Lung (tissue), 12 donors: Measurements from ENCODE around the gene CYP1A1. TPM values are rescaled to one million over a fixed set of nuclear protein-coding genes. Genes with fewer than 3 reads are reported as not detected.

Experiments used
- ATAC-seq: fragments of 200-7000 bp; cut with Tn5 transposase; one replicate; pipeline ENCODE4 v1.9.1; 2020; ENCODE audit warnings: moderate number of reproducible peaks; ENCODE audit not compliant: insufficient read depth, low FRiP score
- DNase-seq, 3 donors: peaks; one replicate each; pipeline ENCODE4 v3.0.0-alpha.2; 2013 to 2017
- H3K27ac ChIP-seq, 2 donors: one replicate each; pipeline ENCODE4 v1.5.1; 2013; ENCODE audit warnings: mild to moderate bottlenecking in 2 of 2, moderate library complexity in 2 of 2, control low read depth in 1 of 2, inconsistent platforms in 1 of 2, low read depth in 1 of 2, low read length in 1 of 2
- H3K27me3 ChIP-seq, 3 donors: one replicate each; pipeline ENCODE4 v1.5.1; 2013; ENCODE audit warnings: low read length in 2 of 3; ENCODE audit not compliant: control insufficient read depth in 3 of 3, insufficient read depth in 3 of 3
- H3K36me3 ChIP-seq, 4 donors: one replicate each; pipeline ENCODE4 v1.5.1; 2013; ENCODE audit warnings: low read length in 4 of 4, mild to moderate bottlenecking in 1 of 4, moderate library complexity in 1 of 4; ENCODE audit not compliant: control insufficient read depth in 4 of 4, insufficient read depth in 4 of 4
- H3K4me1 ChIP-seq, 5 donors: one replicate each; pipeline ENCODE4 v1.5.1; 2013; ENCODE audit warnings: low read length in 5 of 5, mild to moderate bottlenecking in 2 of 5, moderate library complexity in 1 of 5; ENCODE audit not compliant: control insufficient read depth in 5 of 5, insufficient read depth in 5 of 5
- H3K4me3 ChIP-seq: one replicate; pipeline ENCODE4 v1.5.1; 2013; ENCODE audit warnings: mild to moderate bottlenecking, control low read depth, moderate library complexity
- H3K9ac ChIP-seq, 2 donors: one replicate each; pipeline ENCODE4 v1.5.1; 2013; ENCODE audit warnings: low read length in 2 of 2, control low read depth in 1 of 2; ENCODE audit not compliant: insufficient read depth in 1 of 2
- H3K9me3 ChIP-seq, 4 donors: one replicate each; pipeline ENCODE4 v1.5.1; 2013; ENCODE audit warnings: low read length in 3 of 4, mild to moderate bottlenecking in 1 of 4, moderate library complexity in 1 of 4; ENCODE audit not compliant: control insufficient read depth in 4 of 4, insufficient read depth in 3 of 4
- CTCF ChIP-seq: IDR thresholded peaks from 2 replicates; pipeline ENCODE4 v1.5.1; 2012; ENCODE audit warnings: mild to moderate bottlenecking; ENCODE audit errors: control extremely low read depth, extremely low read depth
- WGBS, 2 donors: extraction: QIAGEN DNeasy Blood & Tissue Kit; methylation state at CpG; one replicate each; pipeline ENCODE4 v1.1.7; 2013; 5-methylcytosine and 5-hydroxymethylcytosine counted together
- polyA plus RNA-seq, 2 donors: library from polyadenylated mRNA; stranded (reverse); fragments of 200-250 nt; gene quantifications; one replicate each; pipeline ENCODE4 v1.2.1, GENCODE V29; 2013
- total RNA-seq, 2 donors: library from RNA; depleted of rRNA in 1 of 2; stranded (reverse); fragments of >200 nt in 1 of 2; gene quantifications; one replicate each; pipeline ENCODE4 v1.2.1, GENCODE V29; 2014 to 2021
- donor health status: control.
- donor health status: control.
- donor health status: Bipolar disorder and iron deficiency.
- donor health status: healthy.
- donor health status: DM: yes; HTN: yes; CAD: no.

CYP1A1 gene
- total and polyA plus RNA-seq, 4 donors, result 0.31 to 15.0 (median 0.73) TPM

- no peak overlapping the region for H3K9ac ChIP-seq
- peaks cover 0 to 3% (median 0%) of the 10 kb centered on the region in 4 donors for H3K36me3 ChIP-seq
- peak overlapping the region in 1 of 2 donors; percentile 43 for H3K27ac ChIP-seq
- no peak for ATAC-seq
- peaks cover 0 to 4% (median 0%) of the 10 kb centered on the region in 4 donors for H3K9me3 ChIP-seq
- H3K4me1 ChIP-seq, result peaks cover 0 to 32% (median 0%) of the 10 kb centered on the region in 5 donors
- peak overlapping the region; percentile 5 for H3K4me3 ChIP-seq
- no peak for DNase-seq
- peaks cover 0 to 31% (median 24%) of the 10 kb centered on the region in 3 donors for H3K27me3 ChIP-seq
- no peak for TF ChIP-seq CTCF
These were observed 631 bp downstream of the CYP1A1 start for GRCh38 chr15:74724570-74725224.

GRCh38 chr15:74723754-74724334 is 1.5 kb downstream of the CYP1A1 start:
- H3K27ac ChIP-seq, result no peak overlapping the region
- H3K27me3 ChIP-seq, result peaks cover 0 to 31% (median 24%) of the 10 kb centered on the region in 3 donors
- ATAC-seq (peak; percentile 35), DNase-seq (peak in 2 of 3 donors; percentile 65 to 78)
- H3K4me3 ChIP-seq, result no peak overlapping the region
- H3K36me3 ChIP-seq, result peaks cover 0 to 3% (median 0%) of the 10 kb centered on the region in 4 donors
- WGBS, 2 donors, result 69 to 97% methylated on average over 1 of the region's 1 CpG
- TF ChIP-seq CTCF, result no peak
- no peak overlapping the region for H3K9ac ChIP-seq
- peaks cover 0 to 4% (median 0%) of the 10 kb centered on the region in 4 donors for H3K9me3 ChIP-seq
- peaks cover 0 to 32% (median 0%) of the 10 kb centered on the region in 5 donors for H3K4me1 ChIP-seq

GRCh38 chr15:74723187-74723586 is 2.1 kb downstream of the CYP1A1 start:
- WGBS, 2 donors, result 55 to 69% methylated on average over 1 of the region's 1 CpG
- Histone ChIP-seq H3K27ac (peak overlapping the region in 1 of 2 donors; percentile 21), H3K36me3 (peaks cover 0 to 3% (median 0%) of the 10 kb centered on the region in 4 donors), H3K4me3 (no peak overlapping the region), H3K4me1 (peaks cover 0 to 32% (median 0%) of the 10 kb centered on the region in 5 donors), H3K9ac (no peak overlapping the region), H3K27me3 (peaks cover 0 to 31% (median 24%) of the 10 kb centered on the region in 3 donors), H3K9me3 (peaks cover 0 to 4% (median 0%) of the 10 kb centered on the region in 4 donors)
- TF ChIP-seq CTCF, result no peak
- DNase-seq (no peak), ATAC-seq (no peak)
